Measurements from ENCODE around the gene THSD7B. TPM values are rescaled to one million over a fixed set of nuclear protein-coding genes. Genes with fewer than 3 reads are reported as not detected.
"Not testable (repeated sequence)": the region's sequence is repeated elsewhere in the genome, so short reads cannot be mapped to it uniquely, and the experiment has no call there.

THSD7B gene
- total and polyA plus RNA-seq, 2 donors from 2014 or later, result 0.34 to 0.85 TPM

DNA sequence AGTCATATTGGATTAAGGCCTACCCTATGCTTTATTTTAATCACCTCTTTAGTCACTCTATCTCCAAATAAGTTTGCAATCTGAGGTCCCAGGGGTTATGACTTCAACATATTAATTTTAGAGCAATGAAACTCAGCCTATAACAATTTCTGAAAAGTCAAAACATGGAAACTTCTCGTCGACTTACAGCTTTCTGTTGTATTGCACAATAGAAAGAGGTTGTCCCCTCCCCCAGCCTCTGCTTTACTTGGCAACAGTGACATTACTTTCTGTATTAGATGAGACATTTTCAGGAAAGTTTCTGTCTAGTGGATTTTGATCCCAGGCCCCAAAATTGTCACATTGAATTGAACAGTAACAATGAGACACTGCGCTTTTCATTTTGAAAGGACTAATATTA, 326.4 kb downstream of the THSD7B start:
- H3K36me3 ChIP-seq (ENCODE audit: control insufficient read depth in 2 of 3, insufficient read depth in 3 of 3, low read length in 3 of 3), result no peaks in the 10 kb centered on the region

DNA sequence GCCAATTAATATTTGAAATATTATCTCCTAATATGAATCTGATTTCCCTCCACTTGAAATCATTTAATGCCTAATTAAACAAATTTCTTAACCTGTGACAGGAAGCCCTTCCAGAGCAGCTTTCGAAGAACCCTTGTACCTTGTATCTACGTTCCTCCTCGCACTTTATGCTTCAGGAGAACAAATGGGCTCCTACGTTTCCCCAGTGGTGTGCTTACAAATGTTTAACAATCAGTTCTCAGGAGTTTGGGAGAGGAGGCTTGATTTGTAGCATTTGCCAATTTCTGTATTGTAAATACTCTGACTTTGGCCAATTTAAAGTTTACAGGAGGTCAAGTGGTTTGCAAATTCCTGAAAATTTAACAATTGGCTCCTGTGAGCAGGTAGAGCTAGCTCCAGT, 327.8 kb downstream of the THSD7B start:
- Histone ChIP-seq H3K9me3 (ENCODE audit: control insufficient read depth in 2 of 3, insufficient read depth in 1 of 3, low read length in 3 of 3) (no peaks in the 10 kb centered on the region), H3K36me3 (ENCODE audit: control insufficient read depth in 2 of 3, insufficient read depth in 3 of 3, low read length in 3 of 3) (no peaks in the 10 kb centered on the region), H3K27me3 (ENCODE audit: control insufficient read depth, insufficient read depth, low read length) (no peaks in the 10 kb centered on the region), H3K9ac (ENCODE audit: low read length in 3 of 3) (no peak overlapping the region), H3K4me1 (ENCODE audit: control insufficient read depth in 2 of 3, insufficient read depth in 2 of 3, low read depth in 1 of 3, low read length in 3 of 3) (no peaks in the 10 kb centered on the region), H3K4me3 (ENCODE audit: low read length in 3 of 3) (no peak overlapping the region), H3K27ac (ENCODE audit: low read depth in 2 of 2, low read length in 2 of 2) (no peak overlapping the region)
- DNase-seq, result no peak
- no peak for FAIRE-seq
- no peak for TF ChIP-seq CTCF (IDR thresholded peaks at IDR 0.05; ENCODE audit: borderline replicate concordance, extremely low read depth, insufficient read depth)
- intact Hi-C loops (cut with DNase I), result no loop called here

More for the DNA sequence above, 326.4 kb downstream of the THSD7B start:
- H3K27me3 ChIP-seq (ENCODE audit: control insufficient read depth, insufficient read depth, low read length), result no peaks in the 10 kb centered on the region
- TF ChIP-seq CTCF (IDR thresholded peaks at IDR 0.05; ENCODE audit: borderline replicate concordance, extremely low read depth, insufficient read depth), result no peak
- no peaks in the 10 kb centered on the region for H3K9me3 ChIP-seq (ENCODE audit: control insufficient read depth in 2 of 3, insufficient read depth in 1 of 3, low read length in 3 of 3)
- intact Hi-C loops (cut with DNase I), result no loop called here
- no peak for FAIRE-seq
- no peak overlapping the region for H3K9ac ChIP-seq (ENCODE audit: low read length in 3 of 3)
- H3K4me1 ChIP-seq (ENCODE audit: control insufficient read depth in 2 of 3, insufficient read depth in 2 of 3, low read depth in 1 of 3, low read length in 3 of 3), result no peaks in the 10 kb centered on the region
- H3K4me3 ChIP-seq (ENCODE audit: low read length in 3 of 3), result no peak overlapping the region
- no peak overlapping the region for H3K27ac ChIP-seq (ENCODE audit: low read depth in 2 of 2, low read length in 2 of 2)
- DNase-seq, result no peak

- no peaks in the 10 kb centered on the region for H3K36me3 ChIP-seq (ENCODE audit: control insufficient read depth in 2 of 3, insufficient read depth in 3 of 3, low read length in 3 of 3)
- no peaks in the 10 kb centered on the region for H3K4me1 ChIP-seq (ENCODE audit: control insufficient read depth in 2 of 3, insufficient read depth in 2 of 3, low read depth in 1 of 3, low read length in 3 of 3)
- intact Hi-C loops (cut with DNase I), result no loop called here
- H3K9me3 ChIP-seq (ENCODE audit: control insufficient read depth in 2 of 3, insufficient read depth in 1 of 3, low read length in 3 of 3), result no peaks in the 10 kb centered on the region
- TF ChIP-seq CTCF (IDR thresholded peaks at IDR 0.05; ENCODE audit: borderline replicate concordance, extremely low read depth, insufficient read depth), result no peak
- no peak overlapping the region for H3K9ac ChIP-seq (ENCODE audit: low read length in 3 of 3)
- FAIRE-seq (no peak), DNase-seq (no peak)
- H3K4me3 ChIP-seq (ENCODE audit: low read length in 3 of 3), result no peak overlapping the region
- H3K27ac ChIP-seq (ENCODE audit: low read depth in 2 of 2, low read length in 2 of 2), result no peak overlapping the region
- H3K27me3 ChIP-seq (ENCODE audit: control insufficient read depth, insufficient read depth, low read length), result no peaks in the 10 kb centered on the region
Observed at GRCh38 chr2:137096187-137096586, 330.8 kb downstream of the THSD7B start.

GRCh38 chr2:137096693-137097092, 331.3 kb downstream of the THSD7B start:
- H3K4me3 ChIP-seq (ENCODE audit: low read length in 3 of 3), result no peak overlapping the region
- no peaks in the 10 kb centered on the region for H3K27me3 ChIP-seq (ENCODE audit: control insufficient read depth, insufficient read depth, low read length)
- DNase-seq (peak in 1 of 5 donors; percentile 4), FAIRE-seq (no peak)
- no peak for TF ChIP-seq CTCF (IDR thresholded peaks at IDR 0.05; ENCODE audit: borderline replicate concordance, extremely low read depth, insufficient read depth)
- no peak overlapping the region for H3K27ac ChIP-seq (ENCODE audit: low read depth in 2 of 2, low read length in 2 of 2)
- intact Hi-C loops (cut with DNase I), result no loop called here
- no peaks in the 10 kb centered on the region for H3K4me1 ChIP-seq (ENCODE audit: control insufficient read depth in 2 of 3, insufficient read depth in 2 of 3, low read depth in 1 of 3, low read length in 3 of 3)
- H3K36me3 ChIP-seq (ENCODE audit: control insufficient read depth in 2 of 3, insufficient read depth in 3 of 3, low read length in 3 of 3), result no peaks in the 10 kb centered on the region
- no peaks in the 10 kb centered on the region for H3K9me3 ChIP-seq (ENCODE audit: control insufficient read depth in 2 of 3, insufficient read depth in 1 of 3, low read length in 3 of 3)
- H3K9ac ChIP-seq (ENCODE audit: low read length in 3 of 3), result no peak overlapping the region

GRCh38 chr2:137101814-137102213, 336.5 kb downstream of the THSD7B start:
- H3K4me3 ChIP-seq (ENCODE audit: low read length in 3 of 3); H3K27me3 ChIP-seq (ENCODE audit: control insufficient read depth, insufficient read depth, low read length); H3K4me1 ChIP-seq (ENCODE audit: control insufficient read depth in 2 of 3, insufficient read depth in 2 of 3, low read depth in 1 of 3, low read length in 3 of 3); DNase-seq; H3K27ac ChIP-seq (ENCODE audit: low read depth in 2 of 2, low read length in 2 of 2); H3K9me3 ChIP-seq (ENCODE audit: control insufficient read depth in 2 of 3, insufficient read depth in 1 of 3, low read length in 3 of 3); intact Hi-C loops (cut with DNase I); H3K36me3 ChIP-seq (ENCODE audit: control insufficient read depth in 2 of 3, insufficient read depth in 3 of 3, low read length in 3 of 3); H3K9ac ChIP-seq (ENCODE audit: low read length in 3 of 3); FAIRE-seq: not testable (repeated sequence)
